ENCODE measurements around the gene TJAP1.

- TF ChIP-seq CTCF (IDR thresholded peaks at IDR 0.05) (no peak), USF2 (IDR thresholded peaks at IDR 0.05) (no peak), EP300 (IDR thresholded peaks at IDR 0.05) (no peak), RAD21 (conservative IDR thresholded peaks at IDR 0.05 in 1 of 2, IDR thresholded peaks at IDR 0.05 in 1 of 2) (no peak), POLR2A (IDR thresholded peaks at IDR 0.05; ENCODE audit: low read length) (no peak), SMC3 (IDR thresholded peaks at IDR 0.05) (no peak), MAFK (IDR thresholded peaks at IDR 0.05; ENCODE audit: partially characterized antibody) (no peak), CHD2 (IDR thresholded peaks at IDR 0.05; ENCODE audit: low read length, partially characterized antibody) (no peak), KDM1A (IDR thresholded peaks at IDR 0.05; ENCODE audit: low read depth) (no peak)
These were observed 15.9 kb downstream of the TJAP1 start for GRCh38 chr6:43493230-43493629.

All from A549 (cell line).